Ovary (tissue), 9 donors: ENCODE measurements around the gene GDPD4. TPM values are rescaled to one million over a fixed set of nuclear protein-coding genes. Genes with fewer than 3 reads are reported as not detected.

ENCODE experiments used
- DNase-seq, 5 donors: peaks; one replicate each; pipeline ENCODE4 v3.0.0-alpha.2; 2019 to 2020
- H3K27ac ChIP-seq, 2 donors: fragments of 200-600 bp; one replicate each; pipeline versions ENCODE4 v1.5.1 to v1.8.0; 2019 to 2022
- H3K27me3 ChIP-seq: fragments of 200-600 bp; one replicate; pipeline ENCODE4 v1.8.0; 2022
- H3K36me3 ChIP-seq: fragments of 200-600 bp; sonication (generic); one replicate; pipeline ENCODE4 v1.5.1; 2019
- H3K4me1 ChIP-seq: one replicate; pipeline ENCODE4 v1.8.1; 2013; ENCODE audit warnings: mild to moderate bottlenecking, moderate library complexity; ENCODE audit not compliant: insufficient read depth
- H3K4me3 ChIP-seq: fragments of 200-600 bp; sonication (generic); one replicate; pipeline ENCODE4 v1.5.1; 2017
- H3K9me3 ChIP-seq, 2 donors: fragments of 200-600 bp in 1 of 2; sonication (generic) in 1 of 2; one replicate each; pipeline versions ENCODE4 v1.5.1 to v1.8.1; 2013 to 2019; ENCODE audit warnings: mild to moderate bottlenecking in 1 of 2, moderate library complexity in 1 of 2
- CTCF ChIP-seq, 3 donors: fragments of 450-650 bp in 2 of 3; fragments of 200-600 bp in 1 of 3; IDR thresholded peaks; one replicate each; pipeline versions ENCODE4 v1.5.1 to v1.8.0; 2016 to 2022; ENCODE audit warnings: antibody characterized with exemption in 3 of 3, mild to moderate bottlenecking in 1 of 3
- EP300 ChIP-seq: sonication (generic); formaldehyde crosslinking; IDR thresholded peaks from one replicate; pipeline ENCODE4 v1.6.1; 2017; ENCODE audit warnings: antibody characterized with exemption
- POLR2A ChIP-seq: fragments of 450-650 bp; IDR thresholded peaks from one replicate; pipeline ENCODE4 v1.6.1; 2017; ENCODE audit warnings: antibody characterized with exemption, mild to moderate bottlenecking, moderate library complexity
- WGBS, 3 donors: extraction: QIAGEN DNeasy Blood & Tissue Kit in 1 of 3; methylation state at CpG; one replicate each; pipeline versions ENCODE4 v1.1.5 to v1.1.7; 2013 to 2017; 5-methylcytosine and 5-hydroxymethylcytosine counted together
- intact Hi-C, 4 donors: fragments of 100-400 bp; cut with DNase I; formaldehyde crosslinking; loops; one replicate each; pipeline versions ENCODE4 v1.11.0 to v1.15.1; 2022 to 2023
- polyA plus RNA-seq, 2 donors: library from polyadenylated mRNA; stranded (reverse); fragments of 200-250 nt in 1 of 2; fragments of 350-450 nt in 1 of 2; fragmentation: Illumina TruSeq in 1 of 2; extraction: RNeasy Lipid Tissue Mini Kit (QIAGEN cat#74804) in 1 of 2; gene quantifications; one replicate each; pipeline ENCODE4 v1.2.3, GENCODE V29; 2013 to 2014
- total RNA-seq, 7 donors: library from RNA; depleted of rRNA in 2 of 7; stranded (reverse); fragments of >200 nt in 2 of 7; fragmentation: NEBNext Ultra II Directional in 3 of 7; extraction: Animal tissue kit (Norgen Biotek cat#: 25700) in 3 of 7; gene quantifications; one replicate each; pipeline versions ENCODE4 v1.1.0 to v1.2.4, GENCODE V29; 2016 to 2023
- donor health status: DM: no; HTN: no; CAD: no; lungs with moderate emphysema.
- donor health status: DM: no; HTN: no; CAD: no.
- donor health status: Bipolar disorder and iron deficiency.
- donor health status: DM: yes; HTN: yes; CAD: no.
- donor health status: DM: no; HTN: no; CAD: no.
- donor health status: DM: yes; HTN: yes; CAD: no.

The GDPD4 gene
- total and polyA plus RNA-seq, 9 donors = 0.32 TPM; not detected in 8

DNA sequence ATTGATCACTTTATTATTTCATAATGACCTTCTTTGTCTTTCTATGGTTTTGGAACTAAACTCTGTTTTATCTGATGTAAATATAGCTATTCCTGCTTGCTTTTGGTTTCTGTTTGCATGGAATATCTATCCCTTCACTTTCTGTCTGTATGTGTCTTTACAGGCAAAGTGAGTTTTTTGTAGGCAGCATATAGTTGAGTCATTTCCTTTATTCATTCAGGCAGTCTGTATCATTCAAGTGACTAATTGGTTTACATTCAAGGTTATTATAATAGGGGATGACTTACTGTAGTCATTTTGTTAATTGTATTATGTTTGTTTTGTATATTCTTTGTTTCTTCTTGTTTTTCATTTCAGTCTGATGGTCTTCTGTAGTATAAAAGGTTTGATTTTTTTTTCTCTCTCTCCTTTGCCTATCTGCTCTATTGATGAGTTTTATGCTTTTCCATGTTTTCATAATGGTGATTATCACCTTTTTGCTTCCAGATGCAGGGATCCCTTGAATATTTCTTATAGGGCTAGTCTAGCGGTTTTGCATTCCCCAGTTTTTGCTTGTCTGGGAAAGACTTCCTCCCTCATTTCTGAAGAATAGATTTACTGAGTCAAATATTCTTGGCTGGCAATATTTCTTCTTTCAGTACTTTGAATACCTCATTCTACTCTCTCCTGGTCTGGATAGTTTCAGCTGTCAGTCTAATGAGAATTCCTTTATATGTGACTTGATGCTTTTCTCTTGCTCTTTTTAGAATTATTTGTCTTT is 50.4 kb downstream of the GDPD4 start:
- H3K27ac ChIP-seq = no peak overlapping the region
- H3K9me3 ChIP-seq = no peaks in the 10 kb centered on the region
- WGBS, 3 donors = 77 to 94% (median 92%) methylated on average over 1 of the region's 1 CpG
- DNase-seq = no peak
- TF ChIP-seq CTCF (IDR thresholded peaks at IDR 0.05) (no peak), POLR2A (no peak), EP300 (no peak)
- H3K4me3 ChIP-seq = no peak overlapping the region
- H3K4me1 ChIP-seq = no peaks in the 10 kb centered on the region
- H3K36me3 ChIP-seq = no peaks in the 10 kb centered on the region
- H3K27me3 ChIP-seq = no peaks in the 10 kb centered on the region
- intact Hi-C loops = no loop called here

- no peak overlapping the region for H3K27ac ChIP-seq
- DNase-seq = no peak
These were observed 52.1 kb downstream of the GDPD4 start for GRCh38 chr11:77249427-77249826.

GRCh38 chr11:77244277-77245027 is 57.0 kb downstream of the GDPD4 start:
- no peak for DNase-seq
- WGBS, 3 donors = 75 to 80% (median 77%) methylated on average over 7 of the region's 7 CpGs
- Histone ChIP-seq H3K27me3 (no peaks in the 10 kb centered on the region), H3K4me3 (no peak overlapping the region), H3K27ac (no peak overlapping the region), H3K36me3 (no peaks in the 10 kb centered on the region), H3K4me1 (no peaks in the 10 kb centered on the region), H3K9me3 (no peaks in the 10 kb centered on the region)
- TF ChIP-seq EP300 (no peak), CTCF (IDR thresholded peaks at IDR 0.05) (no peak), POLR2A (no peak)
- intact Hi-C loops = no loop called here

More at GRCh38 chr11:77249427-77249826, 52.1 kb downstream of the GDPD4 start:
- no peaks in the 10 kb centered on the region for H3K27me3 ChIP-seq
- no peak for TF ChIP-seq EP300
- TF ChIP-seq CTCF (IDR thresholded peaks at IDR 0.05) = no peak
- no peak for TF ChIP-seq POLR2A
- H3K36me3 ChIP-seq = no peaks in the 10 kb centered on the region
- H3K4me1 ChIP-seq = no peaks in the 10 kb centered on the region
- H3K4me3 ChIP-seq = no peak overlapping the region
- intact Hi-C loops = no loop called here
- WGBS, 3 donors = 81 to 91% (median 82%) methylated on average over 3 of the region's 3 CpGs
- no peaks in the 10 kb centered on the region for H3K9me3 ChIP-seq

DNA sequence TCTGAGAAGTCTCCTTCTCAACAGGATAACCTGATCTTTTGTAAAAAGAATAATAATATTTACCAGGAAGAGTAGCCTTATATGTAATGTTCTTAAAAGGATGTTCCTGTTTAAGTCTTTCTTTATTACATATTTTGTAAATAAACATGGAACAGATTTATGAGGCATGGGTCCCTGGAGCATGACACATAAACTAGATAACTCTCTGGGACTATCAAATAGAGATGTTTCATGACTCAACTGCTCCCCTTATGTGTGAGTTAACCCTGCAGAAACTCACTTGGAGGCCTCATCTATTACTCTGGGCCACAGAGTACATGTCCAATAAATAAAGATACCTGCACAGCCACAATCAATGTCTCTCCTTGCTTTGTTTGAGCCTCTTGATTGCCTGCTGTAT is 64.6 kb downstream of the GDPD4 start:
- TF ChIP-seq EP300 (no peak), POLR2A (no peak), CTCF (IDR thresholded peaks at IDR 0.05) (no peak)
- Histone ChIP-seq H3K27me3 (no peaks in the 10 kb centered on the region), H3K4me1 (no peaks in the 10 kb centered on the region), H3K27ac (no peak overlapping the region), H3K36me3 (no peaks in the 10 kb centered on the region), H3K4me3 (no peak overlapping the region), H3K9me3 (no peaks in the 10 kb centered on the region)
- intact Hi-C loops = no loop called here
- no peak for DNase-seq
